HG02885 (cell line): ENCODE measurements around the gene ADAMTS2.

Experiments
- ATAC-seq: cut with Tn5 transposase; IDR thresholded peaks from one replicate; pipeline ENCODE4 v1.9.1; 2021; ENCODE audit warnings: mild to moderate bottlenecking; ENCODE audit not compliant: unreplicated experiment, poor library complexity

The ADAMTS2 gene

DNA sequence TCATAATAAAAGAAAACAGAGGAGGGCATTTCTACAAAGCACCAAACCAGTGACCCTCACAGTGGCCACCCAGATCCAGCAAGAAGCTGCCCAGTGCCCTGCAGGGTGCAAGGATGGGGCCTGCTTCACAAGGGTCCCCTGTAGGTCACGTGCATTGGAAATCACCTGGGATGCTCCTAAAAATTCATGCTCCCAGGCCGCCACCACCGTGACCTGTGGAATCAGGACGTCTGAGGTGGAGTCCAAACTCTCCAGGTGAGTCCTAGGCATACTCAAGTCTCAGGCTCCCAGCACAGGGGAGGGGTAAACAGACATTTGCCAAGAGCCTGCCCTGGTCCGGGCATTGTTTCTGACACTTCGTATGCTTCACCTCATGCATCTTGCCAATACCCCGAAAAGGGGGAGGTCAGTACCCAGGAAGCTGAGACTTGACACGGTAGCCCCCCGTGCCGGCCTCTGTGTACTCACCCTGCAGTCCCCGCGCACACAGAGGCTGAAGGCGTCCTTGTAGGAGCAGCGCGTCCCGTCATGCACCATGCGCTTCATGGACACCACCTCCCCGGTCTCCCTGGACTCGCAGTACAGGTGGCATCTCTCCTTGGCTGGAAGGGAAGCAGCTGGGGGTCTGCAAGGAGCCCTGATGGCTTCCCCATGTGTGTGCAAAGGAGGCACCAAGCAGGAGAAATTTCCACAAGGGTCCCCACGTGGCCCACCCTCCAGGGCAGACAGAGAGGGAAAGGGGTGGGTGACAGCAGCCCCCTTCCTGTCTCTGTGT, 209.6 kb downstream of the ADAMTS2 start:
- no peak for ATAC-seq

DNA sequence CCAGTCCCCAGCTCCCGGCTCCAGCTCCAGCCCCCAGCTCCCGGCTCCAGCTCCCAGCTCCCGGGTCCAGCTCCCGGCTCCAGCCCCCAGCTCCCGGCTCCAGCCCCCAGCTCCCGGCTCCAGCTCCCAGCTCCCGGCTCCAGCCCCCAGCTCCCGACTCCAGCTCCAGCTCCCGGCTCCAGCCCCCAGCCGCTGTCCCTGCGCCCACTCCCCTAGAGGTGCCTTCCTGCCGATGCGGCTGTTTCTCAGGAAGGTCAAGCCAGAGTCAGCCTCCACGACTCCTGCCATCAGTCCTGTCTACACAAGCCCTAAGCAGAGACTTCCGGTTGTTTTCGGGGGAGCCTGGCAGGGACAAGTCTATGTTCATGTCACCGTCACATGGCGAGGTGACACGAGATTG, 210.3 kb downstream of the ADAMTS2 start:
- no peak for ATAC-seq

DNA sequence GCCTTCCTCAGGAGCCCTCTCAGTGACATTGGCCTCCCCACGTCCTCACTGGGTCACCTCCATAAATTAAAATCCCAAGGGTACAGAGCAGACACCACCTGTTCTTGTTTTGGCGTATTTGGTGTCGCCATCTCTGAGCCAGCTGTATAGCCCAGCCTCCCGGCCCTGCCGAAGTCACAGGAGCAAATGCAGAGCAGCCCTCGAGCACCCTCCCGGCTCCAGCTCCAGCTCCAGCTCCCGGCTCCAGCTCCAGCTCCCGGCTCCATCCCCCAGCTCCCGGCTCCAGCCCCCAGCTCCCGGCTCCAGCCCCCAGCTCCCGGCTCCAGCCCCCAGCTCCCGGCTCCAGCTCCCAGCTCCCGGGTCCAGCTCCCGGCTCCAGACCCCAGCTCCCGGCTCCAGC, 210.8 kb downstream of the ADAMTS2 start:
- no peak for ATAC-seq

- no peak for ATAC-seq
Observed at GRCh38 chr5:179132586-179133355, 212.5 kb downstream of the ADAMTS2 start.

GRCh38 chr5:179131886-179132585, 213.2 kb downstream of the ADAMTS2 start:
- ATAC-seq = no peak

DNA sequence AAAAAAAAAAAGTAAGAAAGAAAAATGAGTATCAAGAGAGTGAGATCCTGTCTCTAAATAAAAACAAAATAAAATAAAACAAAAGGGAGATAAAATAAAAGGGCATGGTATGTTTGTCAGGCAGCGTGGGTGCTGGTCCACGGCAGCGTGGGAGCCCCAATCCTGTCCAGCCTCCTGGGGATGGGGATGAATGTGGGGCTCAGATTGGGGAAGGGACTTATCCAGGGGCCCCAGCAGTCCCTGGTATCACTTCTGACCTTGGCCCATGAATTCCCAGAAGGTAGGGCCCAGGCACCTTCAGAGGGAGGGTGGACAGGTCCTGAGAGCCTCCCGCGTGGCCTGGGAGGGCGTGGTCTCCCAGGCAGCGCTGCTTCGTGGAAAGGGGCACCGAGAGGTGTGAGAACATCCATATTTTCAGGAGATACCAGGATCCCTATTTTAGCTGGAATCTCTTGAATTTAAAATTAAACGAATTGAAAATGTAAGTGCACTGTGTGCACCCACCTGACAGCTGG, 213.9 kb downstream of the ADAMTS2 start:
- no peak for ATAC-seq

DNA sequence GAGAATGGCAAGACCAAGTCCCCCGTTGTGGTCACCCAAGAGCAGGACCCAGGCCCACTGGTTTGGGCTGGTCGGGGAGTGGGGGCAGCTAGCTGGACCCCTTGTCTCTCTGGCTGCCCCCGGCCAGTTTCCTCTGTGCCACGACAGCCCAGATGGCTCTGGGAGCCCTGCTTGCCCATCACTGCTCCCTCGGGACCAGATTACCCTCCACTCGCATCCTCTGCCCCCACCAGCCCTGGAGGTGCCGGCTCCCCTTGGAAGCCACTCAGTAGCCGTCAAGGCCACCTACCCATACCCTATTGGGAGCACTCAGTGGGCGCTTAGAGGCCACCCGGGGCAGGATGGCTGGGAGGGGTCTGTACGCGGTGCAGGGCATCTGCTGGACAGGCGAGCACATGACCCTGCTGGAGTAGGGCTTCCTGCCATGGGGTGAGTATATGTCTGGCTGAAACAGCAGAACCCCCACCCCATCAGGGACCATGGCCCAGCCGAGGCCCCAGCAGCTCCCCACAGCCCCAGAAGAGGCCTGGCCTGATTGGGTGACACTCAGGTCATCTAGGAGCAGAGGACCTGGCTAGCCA, 215.1 kb downstream of the ADAMTS2 start:
- ATAC-seq = no peak

- ATAC-seq = no peak
Observed at GRCh38 chr5:179129607-179130071, 215.6 kb downstream of the ADAMTS2 start.

- ATAC-seq = no peak
Observed at GRCh38 chr5:179128976-179129375, 216.3 kb downstream of the ADAMTS2 start.

DNA sequence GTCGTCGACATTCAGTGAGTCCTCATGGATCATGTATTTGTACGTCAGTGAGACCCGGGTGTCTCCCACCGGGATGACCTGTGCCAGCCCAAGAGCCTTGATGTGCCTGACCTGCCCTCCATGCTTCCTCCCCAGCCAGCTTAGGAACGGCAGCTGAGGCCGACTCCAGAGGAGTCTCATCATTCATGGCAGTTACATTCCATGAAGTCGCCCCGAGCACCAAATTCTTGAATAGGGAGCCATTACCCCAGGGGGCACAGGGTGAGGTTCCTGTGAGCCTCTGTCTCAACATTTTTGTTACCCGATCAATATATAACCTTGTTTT, 217.3 kb downstream of the ADAMTS2 start:
- no peak for ATAC-seq

DNA sequence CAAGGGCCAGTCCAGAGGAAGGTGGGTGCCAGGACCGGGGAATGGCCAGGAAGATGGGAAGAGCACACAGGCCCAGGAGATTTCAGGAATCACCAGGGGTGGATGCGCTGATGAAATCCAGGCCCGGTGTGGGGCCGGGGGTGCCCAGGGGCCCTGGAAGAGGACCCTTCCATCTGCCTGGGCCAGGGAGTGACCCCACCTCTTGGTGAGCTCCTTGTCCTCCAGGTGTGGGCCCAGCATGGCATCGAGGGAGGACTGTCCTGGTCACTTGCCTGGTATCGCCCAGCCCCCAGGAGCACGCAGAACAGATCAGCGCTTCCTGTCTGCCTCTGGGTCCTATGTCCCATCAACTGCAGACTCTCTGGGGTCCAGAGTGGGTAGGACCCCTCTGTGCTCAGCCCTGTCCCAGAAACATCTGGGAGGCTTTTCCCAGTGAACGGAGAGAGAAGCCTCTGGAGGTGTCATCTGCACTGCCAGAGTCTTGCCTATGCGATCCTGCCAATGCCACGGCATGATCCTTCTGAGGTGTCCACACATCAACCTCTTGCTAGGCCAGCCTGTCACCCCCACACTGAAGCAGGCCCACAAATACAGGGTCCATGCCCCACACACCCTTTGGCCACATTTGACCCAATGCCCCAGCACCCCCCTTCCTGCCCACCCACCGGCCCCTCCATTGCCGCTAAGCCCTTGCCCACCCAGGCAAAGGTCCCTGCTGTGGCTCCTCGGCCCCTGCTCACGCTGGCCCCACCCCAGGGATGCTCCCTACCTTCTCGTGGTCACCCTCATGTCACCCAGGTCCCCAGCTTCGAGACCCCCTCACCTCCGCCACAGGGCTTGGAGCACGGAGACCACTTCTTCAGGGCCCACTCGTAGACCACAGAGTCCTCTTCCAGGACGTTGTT, 217.9 kb downstream of the ADAMTS2 start:
- ATAC-seq = no peak

DNA sequence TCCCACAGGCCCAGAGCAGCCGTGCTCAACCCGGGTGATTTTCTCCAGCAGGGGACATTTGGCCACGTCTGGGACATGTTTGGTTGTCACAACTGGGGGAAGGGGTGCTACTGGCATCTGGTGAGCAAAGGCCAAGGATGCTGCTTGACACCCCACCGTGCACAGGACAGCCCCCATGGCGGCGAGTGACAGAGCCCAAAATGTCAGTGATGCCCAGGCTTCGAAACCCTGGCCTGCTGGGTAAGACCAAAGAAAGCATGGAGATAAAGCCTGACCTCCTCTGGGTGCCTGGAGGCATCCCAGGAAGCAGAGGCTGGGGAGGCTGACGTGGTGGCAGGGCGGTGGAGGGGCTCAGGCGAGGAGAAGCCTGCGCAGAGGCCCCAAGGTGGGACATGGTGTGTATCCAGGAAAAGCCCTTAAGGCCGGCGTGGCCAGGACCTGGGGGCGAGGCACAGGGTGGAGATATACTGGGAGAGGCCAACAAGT, 218.7 kb downstream of the ADAMTS2 start:
- no peak for ATAC-seq

DNA sequence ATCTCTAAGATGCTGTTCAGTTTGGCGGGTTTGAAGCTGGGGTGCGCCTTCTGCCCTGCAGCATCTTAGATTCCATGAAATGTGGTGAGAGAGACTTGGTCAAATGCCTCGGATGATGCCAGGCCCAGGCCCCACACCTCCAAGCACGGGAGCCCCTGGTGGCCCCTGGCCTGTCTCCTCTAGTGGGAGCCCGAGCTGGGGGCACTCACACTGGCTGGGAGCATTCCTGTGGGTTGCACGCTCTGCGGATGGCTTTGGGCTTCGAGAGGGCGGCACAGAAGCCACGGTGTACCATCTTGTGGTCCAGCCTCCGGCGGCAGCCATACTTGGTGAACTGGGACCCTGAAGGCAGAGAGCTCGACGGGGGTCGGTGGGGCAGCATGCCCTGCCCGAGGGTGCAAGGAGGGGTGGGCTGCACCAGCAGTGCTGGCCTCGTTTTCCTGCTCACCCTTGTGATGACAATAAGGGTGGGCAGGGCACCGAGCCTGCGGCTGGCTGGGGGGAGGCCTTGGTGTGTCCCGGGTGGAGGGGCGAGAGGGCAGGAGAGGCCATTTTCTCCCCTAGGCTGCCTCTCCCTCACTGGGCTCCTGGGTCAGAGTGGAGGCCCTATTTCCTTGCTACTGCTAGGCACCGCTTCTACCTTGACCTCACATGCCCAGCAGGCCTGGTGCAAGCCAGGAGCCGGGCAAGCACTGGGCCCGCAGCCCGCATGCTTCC, 219.3 kb downstream of the ADAMTS2 start:
- no peak for ATAC-seq

DNA sequence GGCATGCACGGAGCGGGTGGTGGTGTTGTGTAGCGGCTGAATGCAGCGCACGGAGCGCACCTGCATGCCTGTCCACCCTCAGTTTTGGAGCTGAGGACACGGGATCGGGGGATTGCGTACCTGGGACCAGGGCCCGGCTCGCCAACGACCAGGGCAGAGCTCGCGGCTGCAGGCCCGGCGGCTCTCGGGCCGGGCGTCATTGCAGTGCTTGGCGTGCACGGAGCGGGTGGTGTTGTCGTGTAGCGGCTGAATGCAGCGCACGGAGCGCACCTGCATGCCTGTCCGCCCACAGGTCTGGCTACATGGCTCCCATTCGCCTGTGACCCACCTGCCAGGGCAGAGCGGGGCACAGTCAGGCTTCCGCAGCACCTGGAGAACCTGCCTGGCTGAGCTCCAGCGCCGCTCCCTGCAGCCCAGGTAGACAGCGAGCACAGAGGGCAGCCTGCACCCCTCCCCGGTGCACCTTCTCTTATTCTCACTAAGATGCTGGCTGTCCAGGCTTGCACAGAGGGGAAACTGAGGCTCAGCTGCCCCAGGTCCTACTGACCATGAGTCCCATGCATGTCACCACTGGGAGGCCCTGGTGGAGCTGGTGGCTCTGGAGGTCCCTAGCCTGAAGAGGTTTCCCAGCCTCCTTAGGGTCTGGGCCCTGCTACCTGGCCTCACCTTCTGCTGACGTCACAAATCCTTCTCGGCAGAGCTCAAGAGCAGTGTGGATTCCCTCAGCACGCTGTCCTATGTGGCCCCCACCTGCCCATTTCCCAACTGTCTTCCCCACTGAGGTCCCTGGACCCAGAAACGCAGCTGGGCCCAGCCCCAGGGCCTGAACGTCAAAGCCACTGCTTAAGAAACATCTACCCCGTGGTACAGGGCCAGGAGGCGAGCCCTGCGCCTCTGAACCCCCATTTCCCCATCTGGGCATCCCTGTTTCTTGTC, 220.1 kb downstream of the ADAMTS2 start:
- no peak for ATAC-seq

DNA sequence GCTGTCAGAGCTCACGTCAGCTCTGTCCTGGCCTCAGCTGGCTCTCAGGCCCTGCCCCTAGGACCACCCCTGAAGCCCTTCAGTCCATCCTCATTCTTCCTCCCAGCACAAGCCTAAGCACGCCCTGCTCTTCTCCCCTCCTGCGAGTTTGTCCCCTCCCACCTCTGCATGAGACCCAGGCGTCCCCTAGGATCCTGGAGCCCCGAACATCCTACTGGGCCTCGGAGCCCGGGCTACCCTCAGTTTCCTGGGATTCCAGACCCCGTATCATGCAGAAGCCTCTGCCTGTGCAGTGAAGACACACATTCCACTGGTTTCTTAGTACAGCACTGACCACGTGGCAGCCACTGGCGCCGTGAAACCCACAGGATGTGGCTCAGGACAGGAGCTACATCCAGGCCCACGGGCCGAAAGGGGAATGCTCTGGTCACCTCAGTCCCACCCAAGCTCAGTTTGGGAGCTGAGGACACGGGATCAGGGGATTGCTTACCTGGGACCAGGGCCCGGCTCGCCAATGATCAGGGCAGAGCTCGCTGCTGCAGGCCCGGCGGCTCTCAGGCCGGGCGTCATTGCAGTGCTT, 220.9 kb downstream of the ADAMTS2 start:
- no peak for ATAC-seq

- ATAC-seq = no peak
Observed at GRCh38 chr5:179123491-179124272, 221.6 kb downstream of the ADAMTS2 start.

- ATAC-seq = no peak
Observed at GRCh38 chr5:179123109-179123426, 222.2 kb downstream of the ADAMTS2 start.
